Heart right ventricle (tissue), 16 donors: Measurements from ENCODE around the gene S1PR1. TPM values are rescaled to one million over a fixed set of nuclear protein-coding genes. Genes with fewer than 3 reads are reported as not detected.
A peak's percentile ranks its signal among the peaks of the same experiment; 100 is the strongest.

Experiments
- ATAC-seq, 8 donors: fragments of 200-7000 bp; cut with Tn5 transposase; one replicate each; pipeline ENCODE4 v1.9.1; 2020; ENCODE audit warnings: mild to moderate bottlenecking in 8 of 8, moderate library complexity in 8 of 8, moderate number of reproducible peaks in 1 of 8
- DNase-seq, 2 donors: peaks; one replicate each; pipeline ENCODE4 v3.0.0-alpha.2; 2020
- H3K27ac ChIP-seq, 10 donors: fragments of 200-600 bp; sonication (generic) in 2 of 10; one replicate each; pipeline versions ENCODE4 v1.5.0 to v1.8.0; 2020 to 2022; ENCODE audit warnings: mild to moderate bottlenecking in 3 of 10
- H3K27me3 ChIP-seq, 7 donors: fragments of 200-600 bp; one replicate each; pipeline ENCODE4 v1.8.0; 2021 to 2022; ENCODE audit warnings: mild to moderate bottlenecking in 2 of 7
- H3K36me3 ChIP-seq, 9 donors: fragments of 200-600 bp; sonication (generic) in 1 of 9; one replicate each; pipeline versions ENCODE4 v1.5.0 to v1.8.0; 2020 to 2022; ENCODE audit warnings: mild to moderate bottlenecking in 2 of 9
- H3K4me1 ChIP-seq, 9 donors: fragments of 200-600 bp; sonication (generic) in 1 of 9; one replicate each; pipeline versions ENCODE4 v1.5.0 to v1.8.0; 2020 to 2022; ENCODE audit warnings: mild to moderate bottlenecking in 4 of 9
- H3K4me3 ChIP-seq, 10 donors: fragments of 200-600 bp; sonication (generic) in 2 of 10; one replicate each; pipeline versions ENCODE4 v1.5.0 to v1.8.0; 2020 to 2022; ENCODE audit warnings: mild to moderate bottlenecking in 7 of 10, moderate library complexity in 2 of 10
- H3K9me3 ChIP-seq, 11 donors: fragments of 200-600 bp in 10 of 11; sonication (generic) in 2 of 11; one replicate each; pipeline versions ENCODE4 v1.5.0 to v1.8.0; 2013 to 2022; ENCODE audit warnings: mild to moderate bottlenecking in 2 of 11, control low read depth in 1 of 11, moderate library complexity in 1 of 11
- WGBS, 2 donors: extraction: QIAGEN DNeasy Blood & Tissue Kit; methylation state at CpG; one replicate each; pipeline ENCODE4 v1.1.7; 2013; ENCODE audit warnings: inconsistent platforms in 1 of 2; 5-methylcytosine and 5-hydroxymethylcytosine counted together
- intact Hi-C, 10 donors: fragments of 100-400 bp; cut with DNase I; formaldehyde crosslinking; loops; one replicate each; pipeline versions ENCODE4 v1.11.1 to v1.14.2; 2022
- polyA plus RNA-seq, 2 donors: library from polyadenylated mRNA; stranded (reverse); fragments of 200-250 nt; gene quantifications; one replicate each; pipeline ENCODE4 v1.2.3, GENCODE V29; 2013
- total RNA-seq, 10 donors: library from RNA; stranded (reverse); fragmentation: NEBNext Ultra II Directional in 3 of 10; extraction: Animal tissue kit (Norgen Biotek cat#: 25700) in 3 of 10; gene quantifications; one replicate each; pipeline versions ENCODE4 v1.2.1 to v1.2.4, GENCODE V29; 2021 to 2023
- TF ChIP-seq, protein P1 (sequence below), 9 donors: fragments of 200-600 bp; sonication (generic) in 2 of 9; IDR thresholded peaks; one replicate each; pipeline versions ENCODE4 v1.5.0 to v1.8.0; 2021 to 2022; ENCODE audit warnings: antibody characterized with exemption in 9 of 9, mild to moderate bottlenecking in 5 of 9, moderate library complexity in 1 of 9
- donor health status: Arrhythmogenic right ventricular cardiomyopathy.
- donor health status: ischemic (EF 13 %, LVEDD 7.1; RV severe dilation, severe dysfunction).
- donor health status: healthy with polysubstance abuse.
- donor health status: DM: no; HTN: yes; CAD: no.
- donor health status: DM: no; HTN: no; CAD: no.
- donor health status: ischemic (EF 25% LVEDD 6.9; RV normal size, moderate dysfunction).
- donor health status: ischemic (EF 25% LVEDD 5.7; RV mildly dilated, moderate dysfunction).
- donor health status: healthy.
- donor health status: DM: yes; HTN: yes; CAD: no.
- donor health status: Ischemic cardiomyopathy.
- donor health status: ischemic (EF 35%, LVEDD 5.7; RV mildly dilated, moderate dysfunction).
- donor health status: nonischemic (EF 11% LVEDD 7.7; RV severe dilation, severe dysfunction).
- donor health status: DM: yes; HTN: yes; CAD: no.
- donor health status: PGD.
- donor health status: ischemic (EF 29% LVEDD 5.4; RV normal size, mild dysfunction).
- donor health status: nonischemic (EF 23%, LVEDD 6.1; RV moderate dilation, normal function).

Gene S1PR1
- total and polyA plus RNA-seq, 12 donors = 37.4 to 82.2 (median 53.2) TPM

DNA sequence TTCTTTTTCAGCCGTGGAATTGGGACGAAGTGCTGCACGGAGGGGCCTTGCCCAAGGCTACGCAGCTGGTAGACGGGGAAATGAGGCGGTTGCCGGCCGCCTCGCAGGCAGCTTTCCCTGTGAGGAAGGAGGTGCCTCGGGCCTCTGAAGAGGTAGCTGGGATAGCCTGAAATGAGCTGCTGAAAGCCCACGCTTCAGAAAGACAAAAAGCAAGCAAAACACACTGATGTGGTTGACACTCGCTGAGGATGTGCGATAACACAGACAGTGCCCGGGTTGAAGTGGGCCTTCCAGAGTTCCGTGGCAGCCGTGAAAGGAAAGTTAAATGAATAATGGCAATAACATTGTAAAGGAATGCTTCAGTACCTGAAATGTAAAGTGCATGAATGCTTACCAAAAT, 47.2 kb downstream of the S1PR1 start:
- no peak for DNase-seq
- WGBS, 2 donors = 75 to 80% methylated on average over 16 of the region's 16 CpGs
- no peaks in the 10 kb centered on the region for H3K36me3 ChIP-seq
- H3K4me3 ChIP-seq = no peak overlapping the region
- TF ChIP-seq, protein P1, sequence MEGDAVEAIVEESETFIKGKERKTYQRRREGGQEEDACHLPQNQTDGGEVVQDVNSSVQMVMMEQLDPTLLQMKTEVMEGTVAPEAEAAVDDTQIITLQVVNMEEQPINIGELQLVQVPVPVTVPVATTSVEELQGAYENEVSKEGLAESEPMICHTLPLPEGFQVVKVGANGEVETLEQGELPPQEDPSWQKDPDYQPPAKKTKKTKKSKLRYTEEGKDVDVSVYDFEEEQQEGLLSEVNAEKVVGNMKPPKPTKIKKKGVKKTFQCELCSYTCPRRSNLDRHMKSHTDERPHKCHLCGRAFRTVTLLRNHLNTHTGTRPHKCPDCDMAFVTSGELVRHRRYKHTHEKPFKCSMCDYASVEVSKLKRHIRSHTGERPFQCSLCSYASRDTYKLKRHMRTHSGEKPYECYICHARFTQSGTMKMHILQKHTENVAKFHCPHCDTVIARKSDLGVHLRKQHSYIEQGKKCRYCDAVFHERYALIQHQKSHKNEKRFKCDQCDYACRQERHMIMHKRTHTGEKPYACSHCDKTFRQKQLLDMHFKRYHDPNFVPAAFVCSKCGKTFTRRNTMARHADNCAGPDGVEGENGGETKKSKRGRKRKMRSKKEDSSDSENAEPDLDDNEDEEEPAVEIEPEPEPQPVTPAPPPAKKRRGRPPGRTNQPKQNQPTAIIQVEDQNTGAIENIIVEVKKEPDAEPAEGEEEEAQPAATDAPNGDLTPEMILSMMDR (IDR thresholded peaks at IDR 0.05) = no peak
- no peaks in the 10 kb centered on the region for H3K27me3 ChIP-seq
- H3K9me3 ChIP-seq = peaks cover 0 to 8% (median 0%) of the 10 kb centered on the region in 11 donors
- H3K27ac ChIP-seq = peak overlapping the region in 1 of 10 donors; percentile 66
- ATAC-seq = no peak
- peaks cover 0 to 25% (median 4%) of the 10 kb centered on the region in 9 donors for H3K4me1 ChIP-seq
- intact Hi-C loops = loop anchor here in 2 of 10 donors (10.0 kb wide), 2 partner anchors 149 to 259 kb away; partner anchors contain the start of gene DPH5 (in 1 of the 2)

DNA sequence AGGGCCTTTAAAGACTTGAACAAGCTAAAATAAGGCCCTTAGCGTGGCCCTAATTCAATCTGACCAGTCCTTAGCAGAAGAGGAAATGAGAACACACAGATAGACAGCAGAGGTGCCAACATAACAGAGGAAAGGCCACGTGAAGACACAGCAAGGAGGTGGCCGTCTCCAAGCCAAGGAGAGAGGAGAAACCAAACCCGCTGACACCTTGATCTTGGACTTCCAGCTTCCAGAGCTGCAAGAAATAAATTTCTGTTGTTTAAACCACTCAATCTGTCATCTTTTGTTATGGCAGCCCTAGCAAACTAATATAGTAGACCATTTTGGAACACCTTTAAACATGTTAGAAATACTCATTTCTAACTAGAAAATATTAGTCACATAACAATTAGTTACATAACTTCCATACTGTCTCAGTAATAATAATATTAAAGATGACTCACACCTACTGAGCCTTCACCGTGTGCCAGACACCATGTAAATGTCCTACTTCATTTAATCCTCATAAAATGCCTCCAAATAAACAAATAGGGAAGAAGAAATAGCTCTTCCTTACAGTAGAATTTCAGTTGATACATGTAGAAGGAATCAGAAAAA, 47.9 kb downstream of the S1PR1 start:
- ATAC-seq = no peak
- Histone ChIP-seq H3K27ac (peak overlapping the region in 1 of 10 donors; percentile 47), H3K4me3 (no peak overlapping the region), H3K36me3 (no peaks in the 10 kb centered on the region), H3K9me3 (peaks cover 0 to 8% (median 0%) of the 10 kb centered on the region in 11 donors), H3K4me1 (peaks cover 0 to 18% (median 4%) of the 10 kb centered on the region in 9 donors), H3K27me3 (no peaks in the 10 kb centered on the region)
- no peak for DNase-seq
- intact Hi-C loops = loop anchor here in 9 of 10 donors (5.0 to 10.0 kb wide), 11 partner anchors 42 to 367 kb away; partner anchors contain the start of genes S1PR1 (in 3 of the 9) and DPH5 (in 2 of the 9)
- WGBS, 2 donors = 94 to 95% methylated on average over 5 of the region's 5 CpGs
- TF ChIP-seq, protein P1 (IDR thresholded peaks at IDR 0.05) = no peak

DNA sequence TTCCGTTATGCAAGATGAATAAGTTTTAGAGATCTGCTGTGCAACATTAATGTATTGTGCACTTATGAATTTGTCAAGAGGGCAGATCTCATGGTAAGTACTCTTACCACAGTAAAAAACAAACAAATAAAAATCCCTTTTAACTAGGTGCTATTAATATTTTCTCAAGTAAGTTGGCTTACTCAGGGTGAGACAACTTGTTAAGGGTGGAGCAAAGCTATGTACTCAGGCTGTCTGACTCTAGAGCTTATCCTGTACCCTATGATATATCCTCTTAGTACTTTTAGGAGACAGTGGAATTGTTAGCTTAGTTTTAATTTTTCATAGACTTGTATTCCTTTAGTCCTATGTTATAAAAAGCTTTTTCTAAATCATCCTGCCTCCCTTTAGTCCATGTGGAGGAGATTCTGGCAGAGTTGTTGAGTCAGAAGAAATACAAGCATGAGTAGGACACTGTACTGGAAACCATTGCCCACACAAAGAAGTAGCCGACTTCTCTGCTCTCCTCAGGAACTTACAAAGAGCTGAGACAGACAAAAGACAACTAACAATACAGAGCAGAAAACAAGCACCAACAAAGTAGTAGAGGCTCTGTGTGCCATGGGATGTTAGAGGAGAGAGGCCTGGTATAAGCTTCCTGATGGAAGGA, 49.2 kb downstream of the S1PR1 start:
- 84 to 86% methylated on average over 2 of the region's 2 CpGs for WGBS, 2 donors
- Histone ChIP-seq H3K36me3 (no peaks in the 10 kb centered on the region), H3K9me3 (peaks cover 0 to 8% (median 0%) of the 10 kb centered on the region in 11 donors), H3K4me1 (peaks cover 0 to 19% (median 4%) of the 10 kb centered on the region in 9 donors), H3K27me3 (no peaks in the 10 kb centered on the region), H3K4me3 (no peak overlapping the region), H3K27ac (peak overlapping the region in 1 of 10 donors; percentile 0)
- TF ChIP-seq, protein P1 (IDR thresholded peaks at IDR 0.05) = no peak
- no peak for DNase-seq
- no peak for ATAC-seq
- intact Hi-C loops = loop anchor here in 9 of 10 donors (2.0 to 10.0 kb wide), 12 partner anchors 44 to 369 kb away; partner anchors contain the start of genes S1PR1 (in 3 of the 9) and DPH5 (in 2 of the 9)

DNA sequence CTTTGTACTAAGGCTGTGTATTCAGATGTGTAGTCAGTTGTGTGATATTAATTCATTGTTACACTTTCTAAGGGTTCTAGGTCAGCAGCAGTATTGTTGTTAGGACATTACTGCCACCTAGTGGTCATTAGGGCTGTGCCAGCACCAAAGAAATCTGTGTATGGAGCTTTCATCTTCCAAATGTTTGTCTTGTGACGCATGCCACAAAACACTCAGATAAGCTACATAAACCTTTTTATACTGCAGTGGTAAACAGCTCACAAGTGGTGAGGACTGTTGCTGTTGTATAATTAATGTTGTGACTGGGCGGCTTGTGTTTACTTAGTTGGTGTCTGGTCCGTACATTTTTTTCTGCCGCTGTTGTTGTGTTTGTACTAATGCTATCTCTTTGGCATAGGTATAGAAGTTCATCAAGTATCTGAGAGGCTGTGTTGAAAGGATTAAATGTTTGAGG, 51.7 kb downstream of the S1PR1 start:
- TF ChIP-seq, protein P1 (IDR thresholded peaks at IDR 0.05) = peak; percentile 86 to 97 (median 94)
- H3K36me3 ChIP-seq = no peaks in the 10 kb centered on the region
- 28 to 37% methylated on average over 4 of the region's 4 CpGs for WGBS, 2 donors
- peak overlapping the region in 3 of 10 donors; percentile 6 to 28 (median 21) for H3K4me3 ChIP-seq
- peaks cover 0 to 8% (median 0%) of the 10 kb centered on the region in 11 donors for H3K9me3 ChIP-seq
- no peaks in the 10 kb centered on the region for H3K27me3 ChIP-seq
- ATAC-seq = peak; percentile 83 to 92 (median 90)
- peak in 1 of 2 donors; percentile 75 for DNase-seq
- H3K27ac ChIP-seq = peak overlapping the region in 4 of 10 donors; percentile 0 to 49 (median 21)
- H3K4me1 ChIP-seq = peaks cover 0 to 44% (median 4%) of the 10 kb centered on the region in 9 donors
- intact Hi-C loops = loop anchor here in 9 of 10 donors (1.0 to 10.0 kb wide), 15 partner anchors 46 to 371 kb away; partner anchors contain the start of genes S1PR1 (in 3 of the 9) and DPH5 (in 2 of the 9)
